Astrocyte (in vitro differentiated cells and primary cell): Measurements from ENCODE around the gene A4GNT. TPM values are rescaled to one million over a fixed set of nuclear protein-coding genes. Genes with fewer than 3 reads are reported as not detected.

Source experiments
- DNase-seq: peaks from one replicate; pipeline ENCODE4 v3.0.0-alpha.2; 2010; ENCODE audit warnings: low read depth
- FAIRE-seq: peaks from 2 replicates; lab custom pipeline; 2011; peaks lifted over from hg19 to GRCh38; lab: Jason Lieb, UNC
- H2AFZ ChIP-seq: 2 replicates; pipeline ENCODE4 v1.6.0; 2012; ENCODE audit warnings: low read depth, low read length, inconsistent platforms
- H3K27ac ChIP-seq: 2 replicates; pipeline ENCODE4 v1.5.1; 2011; ENCODE audit warnings: low read depth, low read length, inconsistent platforms
- H3K27me3 ChIP-seq: 2 replicates; pipeline ENCODE4 v1.6.0; 2011; ENCODE audit warnings: low read length, inconsistent platforms; ENCODE audit not compliant: insufficient read depth
- H3K36me3 ChIP-seq: 2 replicates; pipeline ENCODE4 v1.5.1; 2011; ENCODE audit warnings: low read length, inconsistent platforms; ENCODE audit not compliant: insufficient read depth
- H3K4me1 ChIP-seq: 2 replicates; pipeline ENCODE4 v1.5.1; 2011; ENCODE audit warnings: low read length, inconsistent platforms; ENCODE audit not compliant: insufficient read depth
- H3K4me2 ChIP-seq: 2 replicates; pipeline ENCODE4 v1.6.0; 2012; ENCODE audit warnings: low read length, inconsistent platforms
- H3K4me3 ChIP-seq: 2 replicates; pipeline ENCODE4 v1.5.1; 2011; ENCODE audit warnings: low read depth, mild to moderate bottlenecking, low read length, inconsistent platforms; ENCODE audit not compliant: insufficient read depth
- H3K79me2 ChIP-seq: 2 replicates; pipeline ENCODE4 v1.6.0; 2012; ENCODE audit warnings: mild to moderate bottlenecking, low read length, inconsistent platforms; ENCODE audit not compliant: insufficient read depth
- H3K9ac ChIP-seq: 2 replicates; pipeline ENCODE4 v1.6.0; 2012; ENCODE audit warnings: mild to moderate bottlenecking, low read length, inconsistent platforms
- H3K9me3 ChIP-seq: 2 replicates; pipeline ENCODE4 v1.5.1; 2012; ENCODE audit warnings: low read depth, mild to moderate bottlenecking, low read length, inconsistent platforms; ENCODE audit not compliant: insufficient read depth
- H4K20me1 ChIP-seq: 2 replicates; pipeline ENCODE4 v1.6.0; 2012; ENCODE audit warnings: low read length, inconsistent platforms; ENCODE audit not compliant: insufficient read depth
- H3K27ac Mint-ChIP-seq: one replicate; pipeline ENCODE4 v1.8.0; 2021; ENCODE audit warnings: mild to moderate bottlenecking, mixed read lengths; ENCODE audit not compliant: unreplicated experiment
- H3K27me3 Mint-ChIP-seq: one replicate; pipeline ENCODE4 v1.8.0; 2021; ENCODE audit warnings: low read depth, mixed read lengths; ENCODE audit not compliant: unreplicated experiment
- H3K36me3 Mint-ChIP-seq: one replicate; pipeline ENCODE4 v1.8.0; 2021; ENCODE audit warnings: low read depth, mixed read lengths; ENCODE audit not compliant: unreplicated experiment
- H3K4me1 Mint-ChIP-seq: one replicate; pipeline ENCODE4 v1.8.0; 2021; ENCODE audit warnings: low read depth, mixed read lengths; ENCODE audit not compliant: unreplicated experiment
- H3K4me3 Mint-ChIP-seq: one replicate; pipeline ENCODE4 v1.8.0; 2021; ENCODE audit warnings: mild to moderate bottlenecking, moderate library complexity, mixed read lengths; ENCODE audit not compliant: unreplicated experiment
- H3K9me3 Mint-ChIP-seq: one replicate; pipeline ENCODE4 v1.8.0; 2021; ENCODE audit warnings: mild to moderate bottlenecking, mixed read lengths; ENCODE audit not compliant: unreplicated experiment
- EZH2 ChIP-seq: IDR thresholded peaks from 2 replicates; pipeline ENCODE4 v1.6.1; 2012; ENCODE audit warnings: mild to moderate bottlenecking, low read length, inconsistent platforms; ENCODE audit not compliant: insufficient read depth
- total RNA-seq: library from RNA; stranded (reverse); gene quantifications from 2 replicates; pipeline ENCODE4 v1.2.1, GENCODE V29; 2021
- TF ChIP-seq, protein P1 (sequence below): IDR thresholded peaks from 2 replicates; pipeline ENCODE4 v1.5.1; 2011; ENCODE audit warnings: low read depth, mild to moderate bottlenecking, inconsistent platforms, low read length, moderate library complexity; ENCODE audit not compliant: insufficient read depth

The A4GNT gene
- total RNA-seq, 1 donor from 2014 or later = not detected

DNA sequence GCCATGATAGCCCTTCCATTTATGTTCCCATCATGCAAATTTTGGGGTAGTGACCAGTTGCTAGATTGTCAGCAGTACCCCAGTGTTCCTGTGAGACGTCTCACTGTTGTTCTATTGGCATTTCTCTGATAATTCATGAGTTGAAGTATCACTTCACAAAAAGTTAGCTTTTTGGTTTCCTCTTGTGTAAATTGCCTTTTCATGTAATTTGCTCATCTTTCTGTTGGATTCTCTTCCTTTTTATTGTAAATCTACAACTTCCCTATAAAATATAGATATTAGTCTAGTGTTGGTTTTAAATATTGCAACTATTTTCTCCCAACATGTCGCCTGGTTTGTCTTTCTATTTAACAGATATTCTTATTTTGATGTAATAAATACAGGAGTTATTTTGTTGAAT is 7.5 kb upstream of the A4GNT start:
- H3K9me3 ChIP-seq = no peaks in the 10 kb centered on the region
- no peaks in the 10 kb centered on the region for H3K27me3 ChIP-seq
- Mint-ChIP-seq H3K4me3 (no peak overlapping the region), H3K36me3 (no peaks in the 10 kb centered on the region), H3K27ac (no peak overlapping the region), H3K9me3 (no peaks in the 10 kb centered on the region), H3K27me3 (no peaks in the 10 kb centered on the region), H3K4me1 (peaks cover 10% of the 10 kb centered on the region)
- H3K27ac ChIP-seq = no peak overlapping the region
- FAIRE-seq = no peak
- no peaks in the 10 kb centered on the region for H3K36me3 ChIP-seq
- no peak overlapping the region for H3K4me3 ChIP-seq
- no peak overlapping the region for H3K9ac ChIP-seq
- TF ChIP-seq EZH2 = no peak
- TF ChIP-seq, protein P1, sequence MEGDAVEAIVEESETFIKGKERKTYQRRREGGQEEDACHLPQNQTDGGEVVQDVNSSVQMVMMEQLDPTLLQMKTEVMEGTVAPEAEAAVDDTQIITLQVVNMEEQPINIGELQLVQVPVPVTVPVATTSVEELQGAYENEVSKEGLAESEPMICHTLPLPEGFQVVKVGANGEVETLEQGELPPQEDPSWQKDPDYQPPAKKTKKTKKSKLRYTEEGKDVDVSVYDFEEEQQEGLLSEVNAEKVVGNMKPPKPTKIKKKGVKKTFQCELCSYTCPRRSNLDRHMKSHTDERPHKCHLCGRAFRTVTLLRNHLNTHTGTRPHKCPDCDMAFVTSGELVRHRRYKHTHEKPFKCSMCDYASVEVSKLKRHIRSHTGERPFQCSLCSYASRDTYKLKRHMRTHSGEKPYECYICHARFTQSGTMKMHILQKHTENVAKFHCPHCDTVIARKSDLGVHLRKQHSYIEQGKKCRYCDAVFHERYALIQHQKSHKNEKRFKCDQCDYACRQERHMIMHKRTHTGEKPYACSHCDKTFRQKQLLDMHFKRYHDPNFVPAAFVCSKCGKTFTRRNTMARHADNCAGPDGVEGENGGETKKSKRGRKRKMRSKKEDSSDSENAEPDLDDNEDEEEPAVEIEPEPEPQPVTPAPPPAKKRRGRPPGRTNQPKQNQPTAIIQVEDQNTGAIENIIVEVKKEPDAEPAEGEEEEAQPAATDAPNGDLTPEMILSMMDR = no peak
- H2AFZ ChIP-seq = no peak overlapping the region
- H3K4me2 ChIP-seq = no peak overlapping the region
- no peaks in the 10 kb centered on the region for H3K79me2 ChIP-seq
- no peaks in the 10 kb centered on the region for H4K20me1 ChIP-seq
- no peaks in the 10 kb centered on the region for H3K4me1 ChIP-seq
- no peak for DNase-seq

DNA sequence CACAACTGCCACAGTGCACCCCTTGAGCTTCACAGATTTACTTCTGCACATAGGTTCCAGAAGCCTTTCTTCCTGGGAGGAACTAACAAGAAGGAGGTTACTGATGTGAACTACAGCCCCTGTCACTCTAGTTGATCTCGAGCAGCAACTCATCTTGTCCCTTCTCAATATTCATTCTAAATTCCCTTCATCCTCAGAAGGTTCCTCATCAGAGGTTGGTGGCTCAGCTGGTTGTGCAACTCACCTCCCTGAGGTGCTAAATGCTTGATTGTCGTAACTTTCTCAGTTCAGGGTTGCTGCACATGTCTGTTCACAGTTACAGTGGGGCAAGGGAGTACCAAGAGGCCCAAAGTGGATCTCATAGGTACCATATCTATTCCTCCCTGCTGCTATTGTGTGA is 5.7 kb upstream of the A4GNT start:
- H3K27ac Mint-ChIP-seq = no peak overlapping the region
- TF ChIP-seq, protein P1 = no peak
- TF ChIP-seq EZH2 = no peak

DNA sequence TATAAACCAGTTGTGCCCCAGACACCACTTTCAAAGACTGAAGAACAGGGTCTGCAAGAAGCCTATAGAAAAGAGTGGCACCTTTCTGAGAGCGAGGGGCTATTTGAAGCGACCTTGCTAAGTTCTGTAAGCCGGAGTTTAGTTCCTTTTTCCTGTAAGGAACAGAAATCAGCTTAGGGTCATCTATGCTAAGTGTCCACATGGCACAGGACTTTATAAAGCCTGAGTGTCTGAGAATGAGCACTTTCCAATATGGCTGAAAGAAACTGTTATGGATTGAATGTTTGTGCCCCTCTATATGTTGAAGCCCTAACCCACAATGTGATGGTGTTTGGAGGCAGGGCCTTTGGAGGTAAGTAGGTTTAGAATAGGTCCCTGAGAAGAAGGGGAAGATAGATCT is 4.0 kb upstream of the A4GNT start:
- H3K36me3 Mint-ChIP-seq = no peaks in the 10 kb centered on the region
- H4K20me1 ChIP-seq = no peaks in the 10 kb centered on the region
- no peaks in the 10 kb centered on the region for H3K27me3 ChIP-seq
- H3K4me2 ChIP-seq = no peak overlapping the region
- no peaks in the 10 kb centered on the region for H3K79me2 ChIP-seq
- H3K9me3 ChIP-seq = no peaks in the 10 kb centered on the region
- no peaks in the 10 kb centered on the region for H3K36me3 ChIP-seq
- TF ChIP-seq EZH2 = no peak
- TF ChIP-seq, protein P1 = no peak
- H3K4me1 Mint-ChIP-seq = peaks cover 7% of the 10 kb centered on the region
- FAIRE-seq (no peak), DNase-seq (no peak)
- H2AFZ ChIP-seq = no peak overlapping the region
- H3K9ac ChIP-seq = no peak overlapping the region
- H3K4me1 ChIP-seq = no peaks in the 10 kb centered on the region
- H3K9me3 Mint-ChIP-seq = no peaks in the 10 kb centered on the region
- no peak overlapping the region for H3K27ac Mint-ChIP-seq
- no peaks in the 10 kb centered on the region for H3K27me3 Mint-ChIP-seq
- no peak overlapping the region for H3K27ac ChIP-seq
- H3K4me3 ChIP-seq = no peak overlapping the region
- H3K4me3 Mint-ChIP-seq = no peak overlapping the region

More for the DNA sequence above, 5.7 kb upstream of the A4GNT start:
- no peak overlapping the region for H2AFZ ChIP-seq
- H3K9ac ChIP-seq = no peak overlapping the region
- no peak overlapping the region for H3K4me2 ChIP-seq
- DNase-seq (no peak), FAIRE-seq (no peak)
- Mint-ChIP-seq H3K36me3 (no peaks in the 10 kb centered on the region), H3K9me3 (no peaks in the 10 kb centered on the region), H3K4me3 (no peak overlapping the region), H3K27me3 (no peaks in the 10 kb centered on the region), H3K4me1 (peaks cover 10% of the 10 kb centered on the region)
- no peaks in the 10 kb centered on the region for H3K36me3 ChIP-seq
- no peaks in the 10 kb centered on the region for H3K79me2 ChIP-seq
- no peaks in the 10 kb centered on the region for H4K20me1 ChIP-seq
- H3K4me1 ChIP-seq = no peaks in the 10 kb centered on the region
- H3K27ac ChIP-seq = no peak overlapping the region
- no peak overlapping the region for H3K4me3 ChIP-seq
- no peaks in the 10 kb centered on the region for H3K9me3 ChIP-seq
- no peaks in the 10 kb centered on the region for H3K27me3 ChIP-seq
